ENCODE measurements around the gene RXRB. TPM values are rescaled to one million over a fixed set of nuclear protein-coding genes. Genes with fewer than 3 reads are reported as not detected.

The RXRB gene
- total RNA-seq, 2 donors from 2014 or later, result 24.8 to 27.2 TPM

DNA sequence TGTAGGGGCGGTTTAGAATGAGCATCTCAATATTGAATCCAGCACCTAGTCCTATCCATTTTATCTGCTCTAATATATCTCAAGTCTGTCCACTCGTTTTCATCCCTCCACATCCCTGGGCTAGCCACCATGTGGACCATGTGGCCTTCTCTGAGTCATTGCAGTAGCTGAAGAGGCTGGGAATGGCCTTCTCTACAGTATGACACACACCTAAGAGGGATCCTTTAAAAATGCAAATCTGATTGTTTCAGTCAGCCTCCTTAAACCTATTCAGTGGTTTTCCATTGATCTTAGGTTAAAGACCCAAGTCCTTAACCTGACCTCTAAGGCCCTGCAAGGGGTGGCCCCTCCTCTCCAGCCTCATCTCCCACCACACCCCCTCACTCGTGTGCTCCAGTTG lies 17.2 kb upstream of the RXRB start:
- no peak for DNase-seq
- no peak overlapping the region for H3K4me3 ChIP-seq (ENCODE audit: low read length)
- no peaks in the 10 kb centered on the region for H3K4me1 ChIP-seq (ENCODE audit: control insufficient read depth, insufficient read depth, low read length)
- no peak overlapping the region for H3K9ac ChIP-seq (ENCODE audit: extremely low read depth, low read length, poor library complexity, severe bottlenecking)
- TF ChIP-seq, protein P1, sequence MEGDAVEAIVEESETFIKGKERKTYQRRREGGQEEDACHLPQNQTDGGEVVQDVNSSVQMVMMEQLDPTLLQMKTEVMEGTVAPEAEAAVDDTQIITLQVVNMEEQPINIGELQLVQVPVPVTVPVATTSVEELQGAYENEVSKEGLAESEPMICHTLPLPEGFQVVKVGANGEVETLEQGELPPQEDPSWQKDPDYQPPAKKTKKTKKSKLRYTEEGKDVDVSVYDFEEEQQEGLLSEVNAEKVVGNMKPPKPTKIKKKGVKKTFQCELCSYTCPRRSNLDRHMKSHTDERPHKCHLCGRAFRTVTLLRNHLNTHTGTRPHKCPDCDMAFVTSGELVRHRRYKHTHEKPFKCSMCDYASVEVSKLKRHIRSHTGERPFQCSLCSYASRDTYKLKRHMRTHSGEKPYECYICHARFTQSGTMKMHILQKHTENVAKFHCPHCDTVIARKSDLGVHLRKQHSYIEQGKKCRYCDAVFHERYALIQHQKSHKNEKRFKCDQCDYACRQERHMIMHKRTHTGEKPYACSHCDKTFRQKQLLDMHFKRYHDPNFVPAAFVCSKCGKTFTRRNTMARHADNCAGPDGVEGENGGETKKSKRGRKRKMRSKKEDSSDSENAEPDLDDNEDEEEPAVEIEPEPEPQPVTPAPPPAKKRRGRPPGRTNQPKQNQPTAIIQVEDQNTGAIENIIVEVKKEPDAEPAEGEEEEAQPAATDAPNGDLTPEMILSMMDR (conservative IDR thresholded peaks at IDR 0.05), result no peak
- no peaks in the 10 kb centered on the region for H3K36me3 Mint-ChIP-seq (ENCODE audit: low read depth)
- no peak overlapping the region for H3K27ac ChIP-seq (ENCODE audit: low read depth, low read length)
- H3K27ac Mint-ChIP-seq, result no peak overlapping the region
- no peaks in the 10 kb centered on the region for H3K9me3 ChIP-seq (ENCODE audit: control insufficient read depth, low read length)
- peaks cover 35% of the 10 kb centered on the region for H3K27me3 ChIP-seq (ENCODE audit: control insufficient read depth, insufficient read depth, low read length, poor library complexity, severe bottlenecking)
- H3K36me3 ChIP-seq (ENCODE audit: control insufficient read depth, insufficient read depth, low read length), result no peaks in the 10 kb centered on the region
- no peak overlapping the region for H3K4me3 Mint-ChIP-seq
- WGBS, 2 experiments (ENCODE audit: insufficient coverage in 1 of 2, insufficient read length in 1 of 2), result 20 to 52% methylated on average over 1 to 3 of the region's 3 CpGs
- peaks cover 10% of the 10 kb centered on the region for H3K4me1 Mint-ChIP-seq
- peaks cover 2% of the 10 kb centered on the region for H3K9me3 Mint-ChIP-seq
- peaks cover 87% of the 10 kb centered on the region for H3K27me3 Mint-ChIP-seq (ENCODE audit: insufficient read depth)

DNA sequence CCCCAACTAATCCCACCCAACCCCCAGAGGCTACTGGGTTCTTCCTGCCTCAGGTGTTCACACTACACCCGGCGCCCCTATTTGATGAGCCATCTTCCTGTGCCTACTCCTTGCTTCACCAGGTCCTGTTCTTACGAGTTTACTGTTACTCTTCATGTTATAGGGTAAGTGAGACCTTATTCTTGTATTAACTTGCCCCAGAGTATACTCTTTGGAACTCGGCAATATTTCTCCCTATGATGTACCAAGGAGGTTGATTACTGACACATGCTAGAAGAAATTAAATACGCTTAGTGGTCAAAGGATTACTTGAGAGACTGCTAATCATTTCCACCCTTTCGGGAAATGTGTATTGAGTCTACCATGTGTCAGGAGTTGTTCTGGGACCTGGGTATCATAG lies 16.8 kb upstream of the RXRB start:
- no peak overlapping the region for H3K4me3 Mint-ChIP-seq
- Histone ChIP-seq H3K27ac (ENCODE audit: low read depth, low read length) (no peak overlapping the region), H3K27me3 (ENCODE audit: control insufficient read depth, insufficient read depth, low read length, poor library complexity, severe bottlenecking) (peaks cover 32% of the 10 kb centered on the region), H3K9me3 (ENCODE audit: control insufficient read depth, low read length) (no peaks in the 10 kb centered on the region), H3K4me3 (ENCODE audit: low read length) (no peak overlapping the region), H3K9ac (ENCODE audit: extremely low read depth, low read length, poor library complexity, severe bottlenecking) (no peak overlapping the region), H3K4me1 (ENCODE audit: control insufficient read depth, insufficient read depth, low read length) (no peaks in the 10 kb centered on the region), H3K36me3 (ENCODE audit: control insufficient read depth, insufficient read depth, low read length) (no peaks in the 10 kb centered on the region)
- TF ChIP-seq, protein P1 (conservative IDR thresholded peaks at IDR 0.05), result no peak
- H3K4me1 Mint-ChIP-seq, result peaks cover 12% of the 10 kb centered on the region
- WGBS, 2 experiments (ENCODE audit: insufficient coverage in 1 of 2, insufficient read length in 1 of 2), result 89 to 90% methylated on average over 3 to 6 of the region's 6 CpGs
- H3K27ac Mint-ChIP-seq, result no peak overlapping the region
- peaks cover 89% of the 10 kb centered on the region for H3K27me3 Mint-ChIP-seq (ENCODE audit: insufficient read depth)
- peaks cover 2% of the 10 kb centered on the region for H3K9me3 Mint-ChIP-seq
- H3K36me3 Mint-ChIP-seq (ENCODE audit: low read depth), result no peaks in the 10 kb centered on the region
- no peak for DNase-seq

DNA sequence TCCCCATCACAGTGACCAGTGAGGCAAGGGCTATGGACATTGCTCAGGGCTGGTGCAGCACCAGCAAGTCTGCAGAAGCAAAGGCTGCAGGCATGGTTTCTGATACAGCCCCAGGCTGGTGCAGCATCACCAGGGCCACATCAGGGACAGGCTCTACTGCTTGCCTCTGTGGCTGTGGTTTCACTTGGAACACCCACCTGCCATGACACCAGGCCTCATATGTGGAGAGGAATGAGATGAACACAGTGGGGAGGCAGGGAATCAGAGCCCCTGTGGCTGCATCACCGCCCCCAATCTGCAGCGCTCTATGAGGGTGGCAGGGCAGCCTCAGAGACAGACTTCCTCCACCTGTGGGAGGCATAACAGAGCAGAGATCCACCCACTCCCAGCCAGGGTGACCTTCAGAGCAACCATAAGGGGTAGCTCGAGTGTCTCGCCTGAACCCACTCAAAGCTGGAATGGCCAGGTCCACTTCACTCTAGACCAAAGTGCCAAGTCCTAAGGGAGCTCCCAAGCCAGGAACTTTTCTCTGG lies 15.7 kb upstream of the RXRB start:
- WGBS, 2 experiments (ENCODE audit: insufficient coverage in 1 of 2, insufficient read length in 1 of 2), result 88 to 90% methylated on average over 2 to 4 of the region's 4 CpGs
- no peak for DNase-seq
- H3K36me3 Mint-ChIP-seq (ENCODE audit: low read depth), result peaks cover 2% of the 10 kb centered on the region
- H3K4me1 Mint-ChIP-seq, result peaks cover 12% of the 10 kb centered on the region
- Histone ChIP-seq H3K27me3 (ENCODE audit: control insufficient read depth, insufficient read depth, low read length, poor library complexity, severe bottlenecking) (peaks cover 34% of the 10 kb centered on the region), H3K27ac (ENCODE audit: low read depth, low read length) (no peak overlapping the region), H3K36me3 (ENCODE audit: control insufficient read depth, insufficient read depth, low read length) (no peaks in the 10 kb centered on the region), H3K9ac (ENCODE audit: extremely low read depth, low read length, poor library complexity, severe bottlenecking) (no peak overlapping the region), H3K4me3 (ENCODE audit: low read length) (no peak overlapping the region), H3K9me3 (ENCODE audit: control insufficient read depth, low read length) (no peaks in the 10 kb centered on the region), H3K4me1 (ENCODE audit: control insufficient read depth, insufficient read depth, low read length) (no peaks in the 10 kb centered on the region)
- H3K9me3 Mint-ChIP-seq, result peaks cover 2% of the 10 kb centered on the region
- no peak overlapping the region for H3K27ac Mint-ChIP-seq
- H3K27me3 Mint-ChIP-seq (ENCODE audit: insufficient read depth), result peaks cover 88% of the 10 kb centered on the region
- TF ChIP-seq, protein P1 (conservative IDR thresholded peaks at IDR 0.05), result no peak
- H3K4me3 Mint-ChIP-seq, result no peak overlapping the region
